Muscle layer of duodenum (tissue), 2 donors: ENCODE measurements around the gene CAVIN4.

Experiments used
- H3K27ac ChIP-seq: one replicate; pipeline ENCODE4 v1.7.0; 2013; ENCODE audit warnings: mild to moderate bottlenecking, low read length
- H3K27me3 ChIP-seq: one replicate; pipeline ENCODE4 v1.7.0; 2013; ENCODE audit warnings: low read depth, mild to moderate bottlenecking, control low read depth, low read length
- H3K36me3 ChIP-seq, 2 donors: one replicate each; pipeline ENCODE4 v1.7.0; 2013; ENCODE audit warnings: low read length in 2 of 2, control low read depth in 1 of 2, mild to moderate bottlenecking in 1 of 2; ENCODE audit not compliant: insufficient read depth in 2 of 2, control insufficient read depth in 1 of 2
- H3K4me1 ChIP-seq, 2 donors: one replicate each; pipeline ENCODE4 v1.7.0; 2013; ENCODE audit warnings: low read length in 2 of 2, mild to moderate bottlenecking in 2 of 2, control low read depth in 1 of 2, moderate library complexity in 1 of 2; ENCODE audit not compliant: insufficient read depth in 2 of 2, control insufficient read depth in 1 of 2
- H3K4me3 ChIP-seq, 2 donors: one replicate each; pipeline ENCODE4 v1.7.0; 2013; ENCODE audit warnings: low read length in 2 of 2, low read depth in 1 of 2, mild to moderate bottlenecking in 1 of 2
- H3K9me3 ChIP-seq, 2 donors: one replicate each; pipeline ENCODE4 v1.7.0; 2013; ENCODE audit warnings: low read length in 2 of 2, control low read depth in 1 of 2, mild to moderate bottlenecking in 1 of 2; ENCODE audit not compliant: control insufficient read depth in 1 of 2
- donor health status: healthy.

Gene CAVIN4

DNA sequence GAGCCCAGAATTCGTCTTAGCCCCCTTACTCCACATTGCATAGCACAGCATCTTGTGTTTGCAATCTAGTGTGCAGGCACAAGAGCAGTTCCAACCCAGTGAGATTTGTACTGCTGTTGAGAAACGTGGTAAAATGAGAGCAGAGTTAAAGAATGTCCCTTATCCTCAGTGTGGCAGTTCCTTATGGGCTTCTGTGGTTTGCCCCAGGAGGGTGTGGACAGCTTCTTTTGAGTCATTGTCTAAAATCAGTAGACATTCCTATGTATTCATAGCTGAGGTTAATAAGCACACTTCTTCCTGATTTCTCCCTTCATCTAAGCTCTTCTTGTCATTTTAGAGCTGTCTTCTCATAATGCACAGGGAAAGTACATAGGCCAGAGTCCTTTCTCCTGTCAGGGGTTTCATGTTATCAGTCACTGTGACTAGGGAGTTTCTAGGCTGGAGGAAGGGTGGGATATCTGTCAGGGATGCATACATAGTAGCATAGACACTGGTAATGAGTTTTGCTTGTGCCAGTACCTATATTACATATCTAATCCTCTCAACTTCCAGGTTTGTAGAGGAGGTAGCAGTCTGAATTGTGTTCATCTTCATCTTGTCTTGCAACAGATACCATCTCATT lies 2.0 kb upstream of the CAVIN4 start:
- H3K27ac ChIP-seq = no peak overlapping the region
- H3K9me3 ChIP-seq = no peaks in the 10 kb centered on the region
- H3K4me1 ChIP-seq = no peaks in the 10 kb centered on the region
- no peaks in the 10 kb centered on the region for H3K27me3 ChIP-seq
- no peak overlapping the region for H3K4me3 ChIP-seq
- no peaks in the 10 kb centered on the region for H3K36me3 ChIP-seq

DNA sequence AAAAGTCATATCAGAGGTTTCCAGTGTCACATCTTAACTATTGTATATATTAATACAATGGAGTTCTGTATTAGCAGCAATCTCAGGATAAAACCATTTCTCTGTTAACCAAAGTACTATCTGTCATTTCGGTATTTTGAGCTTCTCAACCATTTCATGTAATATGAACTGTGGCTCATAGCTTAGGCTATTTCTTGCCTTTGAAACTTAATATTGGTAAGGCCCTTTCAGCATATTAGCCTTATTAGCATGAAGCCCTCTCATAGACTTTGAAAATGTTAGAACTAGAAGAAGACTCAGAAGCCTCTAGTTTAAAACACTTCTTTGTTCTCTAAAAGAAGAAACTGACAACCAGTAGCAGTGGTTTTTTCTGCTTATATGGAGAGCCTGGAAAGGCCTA lies 731 bp downstream of the CAVIN4 start:
- Histone ChIP-seq H3K4me3 (no peak overlapping the region), H3K27ac (no peak overlapping the region), H3K36me3 (no peaks in the 10 kb centered on the region), H3K9me3 (no peaks in the 10 kb centered on the region), H3K27me3 (no peaks in the 10 kb centered on the region), H3K4me1 (no peaks in the 10 kb centered on the region)

DNA sequence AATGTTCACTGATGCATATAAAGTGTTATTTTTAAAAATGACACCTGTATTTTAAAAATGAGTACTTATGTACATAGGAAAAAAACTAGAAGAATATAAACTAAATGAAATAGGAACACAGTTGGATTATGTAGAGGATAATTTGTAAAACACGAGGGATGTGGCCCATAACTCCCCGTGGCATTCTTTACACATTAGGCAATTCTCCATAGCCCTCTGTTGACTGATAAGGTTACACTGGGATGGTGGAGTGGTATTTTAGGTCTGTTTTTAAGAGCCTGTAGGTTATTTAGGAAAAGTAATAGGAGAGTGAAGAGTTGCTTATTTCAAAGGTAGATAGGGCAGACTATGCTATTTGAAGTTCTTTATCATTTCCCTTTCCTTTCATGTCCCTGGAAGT lies 1.8 kb downstream of the CAVIN4 start:
- H3K27ac ChIP-seq = no peak overlapping the region
- H3K4me3 ChIP-seq = no peak overlapping the region
- no peaks in the 10 kb centered on the region for H3K27me3 ChIP-seq

DNA sequence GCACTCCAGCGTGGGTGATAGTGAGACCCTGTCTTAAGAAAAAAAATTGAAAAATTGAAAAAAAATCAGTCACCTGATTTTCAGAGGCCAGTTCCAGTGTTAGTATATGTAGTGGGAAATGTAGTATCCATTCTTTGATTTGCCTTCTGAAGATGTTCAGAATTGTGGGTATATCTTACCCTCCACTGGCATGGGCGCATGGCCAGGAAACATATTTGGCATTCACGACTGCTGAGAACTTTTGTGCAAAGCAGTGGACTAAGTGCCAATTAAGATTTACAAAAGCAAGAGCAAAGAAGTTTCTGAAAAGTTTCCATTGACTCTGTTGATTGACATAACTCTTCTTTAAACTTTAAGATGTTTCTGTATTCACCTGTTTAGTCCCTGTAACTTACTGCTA lies 2.4 kb downstream of the CAVIN4 start:
- H3K27me3 ChIP-seq = no peaks in the 10 kb centered on the region
- no peaks in the 10 kb centered on the region for H3K9me3 ChIP-seq
- H3K27ac ChIP-seq = no peak overlapping the region
- no peaks in the 10 kb centered on the region for H3K4me1 ChIP-seq
- no peak overlapping the region for H3K4me3 ChIP-seq
- no peaks in the 10 kb centered on the region for H3K36me3 ChIP-seq

More for the DNA sequence above, 1.8 kb downstream of the CAVIN4 start:
- H3K9me3 ChIP-seq = no peaks in the 10 kb centered on the region
- no peaks in the 10 kb centered on the region for H3K4me1 ChIP-seq
- H3K36me3 ChIP-seq = no peaks in the 10 kb centered on the region

DNA sequence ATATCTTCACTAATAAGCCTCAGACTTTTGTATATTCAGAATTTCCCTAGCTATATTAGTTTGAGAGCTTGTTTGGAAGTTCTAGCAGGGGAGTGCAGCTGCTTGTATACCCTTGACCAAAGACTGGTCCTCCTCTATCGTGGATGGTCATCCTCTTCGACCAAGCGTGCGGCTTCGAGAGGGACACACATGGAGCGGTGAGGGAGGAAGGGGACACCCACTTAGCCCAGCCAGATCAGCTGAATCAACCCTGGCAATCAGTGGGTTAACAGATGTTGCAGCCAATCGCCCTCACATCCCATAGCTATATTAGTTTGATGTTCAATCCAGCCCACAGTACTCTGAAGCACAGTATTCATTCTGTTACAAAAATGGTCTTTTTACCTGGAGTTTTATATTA lies 3.2 kb downstream of the CAVIN4 start:
- Histone ChIP-seq H3K4me1 (no peaks in the 10 kb centered on the region), H3K36me3 (no peaks in the 10 kb centered on the region), H3K27ac (no peak overlapping the region), H3K4me3 (no peak overlapping the region), H3K27me3 (no peaks in the 10 kb centered on the region), H3K9me3 (no peaks in the 10 kb centered on the region)

DNA sequence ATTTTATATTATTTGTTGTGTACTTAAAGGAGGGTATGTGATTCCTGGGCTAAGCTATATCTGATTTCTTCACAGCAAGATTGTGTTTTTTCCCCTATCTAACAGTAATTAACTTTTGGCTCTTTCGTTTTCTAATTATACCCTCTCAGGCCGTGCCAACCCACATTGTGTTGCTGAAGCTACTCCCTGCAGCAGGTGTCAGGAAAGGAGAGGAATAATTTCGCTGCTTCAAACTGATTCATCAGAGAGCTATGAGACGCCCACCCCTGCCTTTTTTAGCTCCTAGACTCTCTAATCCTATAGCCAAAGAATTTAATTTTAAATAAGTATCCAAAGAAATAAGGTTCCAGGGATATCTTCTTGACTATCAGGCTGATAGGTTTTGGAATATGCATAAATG lies 3.8 kb downstream of the CAVIN4 start:
- Histone ChIP-seq H3K36me3 (no peaks in the 10 kb centered on the region), H3K27me3 (no peaks in the 10 kb centered on the region), H3K27ac (no peak overlapping the region), H3K9me3 (no peaks in the 10 kb centered on the region), H3K4me1 (no peaks in the 10 kb centered on the region), H3K4me3 (no peak overlapping the region)

DNA sequence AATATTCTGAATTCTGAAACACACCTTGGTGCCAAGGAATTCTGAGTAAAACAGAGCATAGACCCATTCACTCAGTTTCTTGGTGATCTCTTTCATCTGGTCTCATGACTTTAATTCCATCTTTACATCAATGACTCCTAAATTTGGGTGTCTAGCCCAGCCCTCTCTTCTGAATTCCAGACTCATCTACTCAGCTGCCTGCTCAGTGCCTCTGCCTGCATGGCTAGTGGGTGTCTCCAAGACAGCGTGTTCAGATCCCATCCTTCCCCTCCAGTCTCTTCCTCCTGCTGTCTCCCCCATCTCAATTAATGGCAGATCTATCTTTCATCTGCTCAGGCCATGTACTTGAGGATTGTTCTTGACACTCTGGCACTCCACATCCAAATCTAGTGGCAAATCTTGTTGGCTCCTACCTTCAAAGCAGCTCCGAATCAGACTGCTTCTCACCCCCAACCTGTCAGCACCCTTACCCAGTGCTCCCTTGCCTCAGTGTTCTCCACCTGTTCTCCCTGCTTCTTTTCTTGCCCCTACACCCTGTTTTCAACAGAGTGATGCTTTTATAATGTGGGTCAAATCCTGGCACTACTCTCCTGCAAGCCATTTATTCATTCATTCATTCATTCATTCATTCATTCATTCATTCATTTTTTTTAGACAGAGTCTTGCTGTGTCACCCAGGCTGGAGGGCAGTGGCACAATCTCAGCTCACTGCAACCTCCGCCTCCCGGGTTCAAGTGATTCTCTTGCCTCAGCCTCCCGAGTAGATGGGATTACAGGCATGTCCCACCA lies 5.3 kb downstream of the CAVIN4 start:
- no peaks in the 10 kb centered on the region for H3K9me3 ChIP-seq
- H3K27me3 ChIP-seq = no peaks in the 10 kb centered on the region
- no peak overlapping the region for H3K27ac ChIP-seq
- H3K4me3 ChIP-seq = no peak overlapping the region
- no peaks in the 10 kb centered on the region for H3K4me1 ChIP-seq
- H3K36me3 ChIP-seq = no peaks in the 10 kb centered on the region

DNA sequence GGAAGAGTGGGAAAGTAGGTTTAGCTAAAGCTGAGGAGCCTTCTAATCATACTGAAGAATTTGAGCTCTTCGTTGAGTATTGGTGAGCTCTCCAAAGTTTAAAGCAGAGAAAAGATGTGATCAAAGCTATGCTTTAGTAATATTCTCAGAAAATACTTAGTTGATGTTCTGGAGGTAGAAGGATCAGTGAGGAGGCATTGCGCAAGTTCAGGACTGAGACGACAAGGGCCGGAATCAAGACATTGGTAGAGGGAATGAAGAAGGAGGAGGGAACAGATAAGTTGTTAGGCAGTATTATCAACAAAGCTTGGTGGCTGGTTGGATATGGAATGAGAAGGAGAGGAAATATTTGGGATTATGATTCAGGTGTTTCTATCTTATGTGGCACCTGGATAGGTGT lies 7.1 kb downstream of the CAVIN4 start:
- no peaks in the 10 kb centered on the region for H3K9me3 ChIP-seq
- H3K36me3 ChIP-seq = no peaks in the 10 kb centered on the region
- H3K4me1 ChIP-seq = no peaks in the 10 kb centered on the region
- H3K4me3 ChIP-seq = no peak overlapping the region
- H3K27ac ChIP-seq = no peak overlapping the region
- no peaks in the 10 kb centered on the region for H3K27me3 ChIP-seq

DNA sequence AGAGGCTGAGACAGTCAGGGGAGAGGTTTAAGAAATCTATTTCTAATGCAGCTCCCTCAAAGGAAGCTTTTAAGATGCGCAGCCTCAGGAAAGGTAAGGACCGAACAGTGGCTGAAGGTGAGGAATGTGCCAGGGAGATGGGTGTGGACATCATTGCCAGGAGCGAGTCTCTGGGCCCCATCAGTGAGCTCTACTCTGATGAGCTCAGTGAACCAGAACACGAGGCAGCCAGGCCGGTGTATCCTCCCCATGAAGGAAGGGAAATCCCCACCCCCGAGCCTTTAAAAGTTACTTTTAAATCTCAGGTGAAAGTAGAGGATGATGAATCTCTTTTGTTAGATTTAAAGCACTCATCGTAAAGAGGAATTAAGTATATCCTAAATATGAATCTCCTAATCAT lies 8.2 kb downstream of the CAVIN4 start:
- no peaks in the 10 kb centered on the region for H3K36me3 ChIP-seq
- H3K4me3 ChIP-seq = no peak overlapping the region
- no peaks in the 10 kb centered on the region for H3K27me3 ChIP-seq
- H3K9me3 ChIP-seq = no peaks in the 10 kb centered on the region
- no peak overlapping the region for H3K27ac ChIP-seq
- no peaks in the 10 kb centered on the region for H3K4me1 ChIP-seq

DNA sequence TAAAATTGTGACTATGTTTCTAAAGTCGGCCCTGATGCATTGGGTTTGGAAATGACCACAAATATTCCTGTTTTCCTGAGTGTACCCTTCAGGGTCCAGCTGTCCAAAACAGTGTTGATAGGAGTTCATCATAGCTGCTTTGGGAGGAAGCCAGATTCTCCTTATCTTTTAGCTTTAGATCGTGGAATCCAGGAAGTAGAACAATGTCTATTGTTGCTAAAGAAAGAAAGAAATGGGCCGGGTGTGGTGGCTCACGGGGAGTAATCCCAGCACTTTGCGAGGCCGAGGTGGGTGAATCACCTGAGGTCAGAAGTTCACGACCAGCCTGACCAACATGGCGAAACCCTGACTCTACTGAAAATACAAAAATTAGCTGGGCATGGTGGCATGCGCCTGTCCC lies 9.5 kb downstream of the CAVIN4 start:
- H3K4me3 ChIP-seq = no peak overlapping the region
- no peaks in the 10 kb centered on the region for H3K36me3 ChIP-seq
- H3K27ac ChIP-seq = no peak overlapping the region
- H3K9me3 ChIP-seq = no peaks in the 10 kb centered on the region
- no peaks in the 10 kb centered on the region for H3K27me3 ChIP-seq
- H3K4me1 ChIP-seq = no peaks in the 10 kb centered on the region

DNA sequence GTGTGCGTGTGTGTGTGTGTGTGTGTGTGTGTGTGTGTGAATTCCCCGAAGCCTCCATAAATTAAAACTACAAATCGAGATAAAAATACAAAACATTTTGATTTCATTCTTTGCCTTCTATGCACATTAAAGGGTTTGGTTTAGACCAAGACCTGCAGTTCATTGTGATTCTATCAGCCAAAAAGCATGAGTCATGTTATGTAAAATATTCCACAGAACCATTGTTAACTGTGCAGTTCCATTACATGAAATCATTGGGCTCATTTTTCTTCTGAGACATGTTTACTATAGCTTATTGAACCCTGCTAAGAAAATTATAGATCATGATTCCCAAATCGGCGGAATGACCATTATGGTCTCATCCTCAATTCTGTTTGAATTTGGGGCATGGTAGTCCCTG lies 11.7 kb downstream of the CAVIN4 start:
- H3K9me3 ChIP-seq = no peaks in the 10 kb centered on the region
- H3K4me3 ChIP-seq = no peak overlapping the region
- no peak overlapping the region for H3K27ac ChIP-seq
- H3K4me1 ChIP-seq = no peaks in the 10 kb centered on the region
- H3K36me3 ChIP-seq = no peaks in the 10 kb centered on the region
- H3K27me3 ChIP-seq = no peaks in the 10 kb centered on the region

DNA sequence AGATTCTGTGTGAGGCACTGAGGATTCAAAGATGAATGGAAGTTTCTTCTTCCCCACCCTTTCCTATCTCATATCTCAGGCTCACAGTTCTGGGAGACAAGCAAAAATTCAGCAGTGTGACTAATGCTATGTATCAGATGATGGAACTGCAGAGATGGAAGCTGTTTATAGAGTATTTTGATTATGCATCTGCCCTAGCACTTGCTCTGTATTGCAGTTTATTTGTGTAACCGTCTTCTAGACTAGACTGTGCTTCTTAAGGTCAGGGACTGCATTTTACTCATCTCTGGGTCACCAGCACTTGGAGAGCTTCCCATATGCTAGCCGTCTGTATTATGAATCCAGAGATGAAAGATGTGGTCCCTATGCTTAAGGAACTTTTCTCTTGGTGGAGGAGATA lies 12.6 kb downstream of the CAVIN4 start:
- Histone ChIP-seq H3K27ac (no peak overlapping the region), H3K27me3 (no peaks in the 10 kb centered on the region), H3K9me3 (no peaks in the 10 kb centered on the region), H3K4me1 (no peaks in the 10 kb centered on the region), H3K36me3 (no peaks in the 10 kb centered on the region), H3K4me3 (no peak overlapping the region)
